NAMALWA (cell line): ENCODE results near the gene CACNA2D1.
"Not testable (repeated sequence)": the region's sequence is repeated elsewhere in the genome, so short reads cannot be mapped to it uniquely, and the experiment has no call there.

Experiments used
- DNase-seq: peaks from one replicate; pipeline ENCODE4 v3.0.0-alpha.2; 2015; ENCODE audit warnings: low spot score

Gene CACNA2D1

DNA sequence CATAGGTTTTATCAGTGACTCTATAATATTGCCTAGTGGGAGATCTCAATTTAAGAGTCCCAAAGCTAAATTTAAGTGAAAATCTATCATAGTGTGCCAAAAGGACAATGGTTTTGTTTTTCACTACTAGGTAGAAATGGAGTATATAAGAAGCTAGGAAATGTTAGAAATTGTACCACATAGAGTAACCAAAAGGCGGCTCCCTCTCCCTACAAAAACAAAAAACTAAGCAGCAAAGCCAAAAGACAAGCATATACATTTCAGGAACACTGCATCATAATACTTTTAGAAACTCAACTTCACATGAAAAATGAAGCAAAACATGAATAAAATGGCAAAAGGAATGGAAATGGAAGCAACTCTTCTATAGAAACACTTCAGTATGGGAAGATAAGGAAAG lies 271.6 kb downstream of the CACNA2D1 start:
- DNase-seq = peak; percentile 59

DNA sequence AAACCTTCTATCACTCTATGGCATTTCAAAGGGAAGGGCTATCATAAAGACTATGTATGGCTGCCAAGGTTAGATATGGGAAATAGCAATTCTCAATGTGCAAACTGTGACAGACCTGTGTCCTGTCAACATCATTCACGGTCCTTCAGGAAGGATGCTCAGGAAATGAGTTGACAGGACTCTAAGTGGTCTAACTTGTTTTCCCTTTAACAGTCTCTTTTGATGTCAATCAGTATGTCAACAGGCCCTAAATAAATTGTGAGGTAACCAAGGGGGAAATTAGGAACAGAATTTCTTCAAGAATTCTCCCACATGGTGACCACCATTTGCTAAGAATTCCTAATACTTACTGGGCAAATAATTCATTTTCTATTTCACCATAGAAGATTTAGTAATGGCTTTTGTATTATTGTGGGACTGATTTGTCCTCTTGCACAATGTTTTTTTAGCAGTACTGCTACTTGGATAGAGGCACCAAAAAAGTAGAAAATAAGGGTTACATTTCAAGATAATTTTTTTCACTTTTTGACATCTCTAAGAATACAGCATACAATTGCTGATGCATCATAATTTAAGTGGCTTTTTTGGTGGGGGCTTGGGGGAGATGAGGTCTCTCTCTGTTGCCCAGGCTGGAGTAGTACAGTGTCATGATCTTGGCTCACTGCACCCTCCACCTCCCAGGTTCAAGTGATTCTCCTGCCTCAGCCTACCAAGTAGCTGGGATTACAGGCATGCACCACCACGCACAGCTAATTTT lies 275.8 kb downstream of the CACNA2D1 start:
- DNase-seq = no peak

DNA sequence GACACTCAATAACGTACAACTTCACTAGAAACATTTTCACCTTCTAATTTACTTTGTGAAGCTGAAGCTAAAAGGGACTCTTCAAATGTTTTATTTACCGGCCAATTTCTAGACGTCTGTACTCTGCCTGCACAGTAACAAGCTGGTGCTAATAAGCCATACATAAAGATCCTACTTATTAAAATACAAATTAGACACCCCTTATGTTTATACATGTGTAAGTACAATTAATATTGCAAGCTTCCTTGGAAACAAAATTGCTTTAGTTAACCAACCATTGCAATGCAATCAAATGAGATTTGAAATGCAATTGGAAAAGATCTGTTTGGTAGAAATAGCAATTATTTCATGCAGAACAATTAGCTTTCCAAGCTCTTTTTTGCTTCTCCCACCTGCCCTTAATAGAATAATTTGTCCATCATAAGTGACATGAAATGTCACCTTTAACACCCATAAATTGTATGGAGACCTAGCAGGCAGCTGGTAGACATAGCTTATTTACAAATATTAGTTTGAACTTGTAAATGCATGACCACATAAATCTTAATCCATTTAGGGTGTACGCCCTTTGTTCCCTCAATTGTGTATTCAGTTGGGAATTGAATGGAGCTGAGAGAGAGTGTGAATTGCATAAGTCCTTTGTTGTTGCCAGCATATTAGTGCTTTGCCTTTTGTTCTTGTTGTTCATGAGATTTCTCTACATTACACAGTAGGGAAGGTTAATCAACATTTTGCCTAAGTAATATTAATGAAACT lies 277.1 kb downstream of the CACNA2D1 start:
- DNase-seq = no peak

DNA sequence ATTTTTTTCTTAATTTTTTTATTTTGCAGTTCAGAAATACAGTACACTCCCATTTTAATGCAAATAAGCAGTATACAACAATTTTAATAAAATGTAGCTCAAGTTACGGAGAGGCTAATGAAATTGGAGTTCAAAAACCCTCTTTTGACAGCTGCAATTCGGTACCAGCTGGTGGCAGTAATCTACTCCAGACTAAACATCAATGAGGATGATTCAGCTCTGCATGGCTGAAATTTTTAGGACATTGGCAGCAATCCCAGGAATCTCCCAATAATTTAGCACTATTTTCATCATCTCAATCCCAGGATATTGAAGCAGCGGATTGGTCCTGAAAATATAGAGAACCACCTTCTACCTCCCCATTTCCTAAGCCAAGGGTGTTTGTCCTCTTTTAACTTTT lies 278.8 kb downstream of the CACNA2D1 start:
- DNase-seq = no peak

DNA sequence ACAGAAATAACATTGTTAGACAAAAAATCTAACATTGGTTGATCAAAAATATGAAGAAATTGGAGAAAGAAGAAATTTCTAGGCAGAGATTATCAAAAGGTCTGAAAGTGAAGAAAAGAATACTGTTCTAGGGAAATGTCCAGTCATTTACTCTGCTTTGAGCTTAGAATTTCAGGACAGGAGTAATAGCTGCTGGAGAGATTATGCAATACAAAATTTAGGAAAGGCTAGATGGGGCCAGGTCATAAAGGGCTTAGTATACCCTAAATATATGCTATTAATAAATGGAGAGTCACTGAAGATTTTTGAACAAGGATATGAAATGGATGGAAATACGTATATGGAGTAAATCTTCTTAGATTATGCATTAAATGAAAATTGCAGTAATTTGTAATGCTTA lies 279.2 kb downstream of the CACNA2D1 start:
- DNase-seq = no peak

DNA sequence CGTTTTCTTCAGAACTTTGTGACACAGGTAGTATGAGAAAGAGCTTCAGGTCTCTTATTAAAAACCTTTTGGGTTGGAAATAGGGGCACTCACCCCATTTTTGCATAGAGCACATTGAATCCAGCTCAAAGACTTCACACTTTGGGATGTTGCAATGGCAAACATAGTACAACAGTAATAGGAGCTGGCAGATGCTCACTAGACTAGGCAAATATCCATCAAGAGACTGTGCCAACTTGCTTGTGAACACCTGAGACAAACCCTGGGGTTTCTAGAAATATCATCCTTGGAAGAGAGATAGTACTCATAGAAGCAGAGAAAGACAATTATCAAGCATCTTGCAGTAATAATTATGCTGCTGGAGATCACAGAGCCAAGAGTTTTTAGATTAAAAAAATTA lies 280.0 kb downstream of the CACNA2D1 start:
- no peak for DNase-seq

DNA sequence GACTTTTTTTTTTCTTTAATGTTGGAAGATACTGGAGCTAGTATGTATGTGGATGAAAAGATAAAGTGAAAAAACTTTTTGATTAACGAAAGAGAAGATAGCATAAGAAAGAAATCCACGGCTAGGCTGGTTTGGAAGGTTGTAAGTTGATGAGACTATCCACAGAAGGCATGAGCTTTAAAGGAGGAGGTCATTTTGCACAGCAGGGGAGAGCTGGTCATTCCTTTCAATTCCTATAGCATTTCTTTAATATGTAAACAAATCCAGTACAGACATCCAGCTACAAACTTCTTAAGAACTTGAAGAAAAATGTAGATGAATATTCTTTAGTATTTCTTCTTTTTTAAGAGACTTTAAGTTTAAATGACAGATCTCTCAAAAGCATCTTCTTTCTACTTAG lies 281.3 kb downstream of the CACNA2D1 start:
- DNase-seq = no peak

DNA sequence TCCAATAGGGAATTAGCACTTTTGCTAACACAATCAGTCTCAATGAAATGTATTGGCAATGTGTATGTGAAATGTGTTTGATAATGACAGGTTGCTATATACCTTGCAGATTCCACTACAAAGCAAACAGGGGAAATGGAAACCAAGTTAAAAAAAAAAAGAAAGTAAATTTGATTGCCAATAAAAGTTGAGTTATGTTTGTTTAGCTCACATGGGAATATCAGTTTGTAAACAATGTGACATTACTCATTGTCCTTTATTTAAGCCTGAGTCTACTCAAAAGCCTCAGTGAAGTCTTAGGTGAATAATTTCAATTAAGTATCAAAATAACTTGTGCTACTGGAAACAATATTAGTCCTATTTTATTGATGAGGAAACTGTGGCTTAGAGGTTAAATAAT lies 285.2 kb downstream of the CACNA2D1 start:
- no peak for DNase-seq

DNA sequence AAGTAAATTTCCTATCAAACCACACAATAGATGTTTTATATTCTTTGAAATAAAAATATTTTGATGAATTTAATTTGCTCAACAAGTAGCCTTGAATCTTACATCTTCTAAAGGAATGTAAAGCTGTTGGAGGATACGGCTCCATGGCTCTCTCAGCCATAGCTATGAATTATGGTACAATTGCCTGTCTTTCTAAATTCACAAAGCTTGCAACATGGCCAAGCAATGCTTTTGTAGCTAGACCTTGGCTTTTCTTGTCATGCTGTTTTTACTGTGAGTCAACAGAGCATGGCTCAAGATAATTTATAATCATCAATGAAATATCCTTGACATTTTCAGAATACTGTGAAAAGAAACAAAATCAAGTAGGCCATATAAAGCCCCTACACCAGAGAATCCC lies 286.7 kb downstream of the CACNA2D1 start:
- DNase-seq = no peak

DNA sequence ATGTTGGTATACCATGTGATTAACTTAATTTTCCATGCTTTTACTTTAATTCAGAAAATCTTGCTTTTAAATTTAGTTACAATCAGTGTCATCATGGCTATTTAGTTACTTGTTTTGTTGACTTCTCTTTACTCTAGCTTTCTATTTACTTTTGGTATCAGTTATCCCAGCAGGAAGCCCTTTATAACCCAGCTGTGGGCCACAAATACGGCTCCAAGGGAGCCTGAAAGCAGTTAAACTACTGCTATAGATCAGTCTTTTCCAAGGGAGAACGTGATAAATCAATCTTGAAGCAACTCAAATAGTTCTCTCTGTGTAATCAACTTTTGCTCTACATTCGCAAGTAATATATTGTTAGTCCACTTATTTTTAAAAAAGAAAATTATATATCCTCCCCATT lies 287.4 kb downstream of the CACNA2D1 start:
- no peak for DNase-seq

DNA sequence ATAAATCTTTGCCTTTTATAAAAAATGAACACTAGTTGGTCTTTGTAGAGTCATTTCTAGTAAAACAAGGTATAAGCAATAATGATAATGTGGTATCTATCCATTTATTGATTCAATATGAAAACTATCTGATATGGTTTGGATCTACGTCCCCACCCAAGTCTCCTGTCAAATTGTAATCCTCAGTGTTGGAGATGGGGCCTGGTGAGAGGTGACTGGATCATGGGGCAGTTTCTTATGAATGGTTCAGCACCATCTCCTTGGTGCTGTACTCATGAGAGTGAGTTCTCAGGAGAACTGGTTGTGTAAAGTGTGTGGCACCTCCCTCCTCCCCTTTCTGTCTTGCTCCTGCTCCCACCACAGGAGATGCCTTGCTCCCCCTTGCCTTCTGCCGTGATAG lies 288.8 kb downstream of the CACNA2D1 start:
- DNase-seq = no peak

DNA sequence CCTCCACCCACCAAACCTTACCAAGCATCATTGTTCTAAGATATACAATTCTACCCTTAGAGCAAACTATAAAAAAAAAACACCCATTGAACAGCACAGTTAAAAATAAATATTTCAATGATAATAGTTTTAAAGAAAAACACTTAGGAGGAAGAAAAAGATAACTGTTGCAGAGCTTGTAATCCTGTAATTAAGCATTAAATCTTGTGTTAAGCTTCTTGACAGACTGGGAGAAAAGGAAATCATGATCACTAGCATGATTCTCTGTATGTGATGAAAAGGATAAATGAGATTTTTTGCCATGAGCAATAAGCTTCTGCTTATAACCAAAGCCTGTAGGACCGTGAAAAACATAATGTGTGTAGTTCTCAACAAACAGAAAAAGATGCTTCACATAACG lies 289.8 kb downstream of the CACNA2D1 start:
- no peak for DNase-seq

DNA sequence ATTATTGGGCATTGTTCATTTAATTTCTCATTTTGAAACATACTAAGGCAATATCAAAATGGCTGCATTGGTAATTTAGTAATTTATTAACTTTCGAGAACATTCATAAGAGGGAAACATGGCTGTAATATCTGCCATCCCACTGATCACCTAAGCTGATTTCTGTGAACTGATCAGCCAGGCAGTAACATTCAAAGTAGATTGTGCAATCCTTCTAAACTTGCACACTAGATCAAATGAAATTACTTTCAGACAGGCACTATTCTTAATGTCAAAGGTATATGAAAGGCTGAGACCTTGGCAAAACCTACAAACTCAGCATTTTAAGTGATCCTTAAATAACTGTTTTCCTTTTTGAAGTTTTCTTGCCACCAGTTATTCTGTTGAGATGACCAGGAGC lies 290.7 kb downstream of the CACNA2D1 start:
- DNase-seq = no peak

DNA sequence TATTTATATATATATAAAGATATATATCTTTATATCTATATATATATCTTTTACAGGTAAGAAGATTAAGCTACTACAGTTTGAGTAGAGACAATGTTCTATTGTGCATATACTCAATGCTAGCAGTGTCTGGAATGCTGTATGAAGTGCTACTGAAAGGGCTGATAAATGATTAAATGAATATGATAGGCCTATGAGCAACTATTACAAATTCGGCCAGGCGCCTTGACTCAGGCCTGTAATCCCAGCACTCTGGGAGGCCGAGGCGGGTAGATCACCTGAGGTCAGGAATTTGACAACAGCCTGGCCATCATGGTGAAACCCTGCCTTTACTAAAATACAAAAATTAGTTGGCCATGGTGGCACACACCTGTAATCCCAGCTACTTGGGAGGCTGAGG lies 297.1 kb downstream of the CACNA2D1 start:
- no peak for DNase-seq

DNA sequence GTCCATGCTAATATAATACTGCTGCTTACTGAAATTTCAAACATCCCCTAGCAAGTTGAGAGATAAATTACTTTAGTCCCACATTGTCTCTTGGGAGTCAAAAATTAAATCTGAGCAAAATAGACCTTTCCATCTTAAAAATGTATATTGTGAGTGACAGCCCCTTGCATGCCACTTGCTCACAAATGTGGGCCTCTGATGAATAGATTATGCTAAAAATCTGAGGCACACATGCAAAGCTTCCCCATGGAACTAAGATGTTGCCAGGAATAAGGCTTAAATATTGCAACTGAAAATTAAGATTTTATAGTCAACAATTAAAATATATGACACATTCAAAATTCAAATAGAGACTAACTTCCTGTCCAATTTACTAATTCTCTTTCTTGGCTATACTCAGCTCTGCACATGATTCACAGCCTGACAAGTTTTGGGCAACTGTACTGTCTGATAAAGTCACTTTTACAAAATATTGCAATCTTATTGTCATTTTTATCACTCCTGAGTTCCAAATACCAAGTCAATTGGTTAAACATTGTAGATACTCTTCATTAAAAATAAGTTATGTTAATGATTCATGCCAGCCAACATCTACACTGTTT lies 301.2 kb downstream of the CACNA2D1 start:
- no peak for DNase-seq

DNA sequence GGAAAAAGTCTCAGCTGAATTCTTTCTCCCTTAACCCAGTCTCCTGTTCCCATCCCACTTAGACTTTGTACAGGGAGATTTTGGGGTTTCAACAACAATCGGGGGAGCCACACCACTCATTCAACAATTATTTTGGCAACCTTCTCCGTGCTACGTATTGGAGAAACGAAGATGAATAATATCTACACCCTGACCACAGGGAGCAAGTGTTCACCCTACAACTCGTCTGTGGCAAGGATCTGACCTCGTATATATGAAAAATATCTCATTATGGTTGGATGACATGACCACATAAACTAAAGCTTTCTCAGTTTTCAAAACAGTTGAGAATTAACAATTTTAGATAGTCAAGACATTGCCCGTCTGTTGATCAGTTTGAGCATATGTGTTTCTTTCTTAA lies 302.1 kb downstream of the CACNA2D1 start:
- DNase-seq = no peak

DNA sequence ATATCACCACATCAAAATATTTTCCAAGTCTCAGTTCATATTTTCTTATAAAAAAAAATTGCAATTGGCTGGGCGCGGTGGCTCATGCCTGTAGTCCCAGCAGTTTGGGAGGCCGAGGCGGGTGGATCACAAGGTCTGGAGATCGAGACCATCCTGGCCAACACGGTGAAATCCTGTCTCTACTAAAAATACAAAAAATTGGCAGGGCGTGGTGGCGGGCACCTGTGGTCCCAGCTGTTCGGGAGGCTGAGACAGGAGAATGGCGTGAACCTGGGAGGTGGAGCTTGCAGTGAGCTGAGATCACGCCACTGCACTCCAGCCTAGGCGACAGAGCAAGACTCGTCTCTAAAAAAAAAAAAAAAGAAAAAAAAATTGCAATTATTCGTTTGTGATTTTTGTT lies 303.0 kb downstream of the CACNA2D1 start:
- DNase-seq = not testable (repeated sequence)

DNA sequence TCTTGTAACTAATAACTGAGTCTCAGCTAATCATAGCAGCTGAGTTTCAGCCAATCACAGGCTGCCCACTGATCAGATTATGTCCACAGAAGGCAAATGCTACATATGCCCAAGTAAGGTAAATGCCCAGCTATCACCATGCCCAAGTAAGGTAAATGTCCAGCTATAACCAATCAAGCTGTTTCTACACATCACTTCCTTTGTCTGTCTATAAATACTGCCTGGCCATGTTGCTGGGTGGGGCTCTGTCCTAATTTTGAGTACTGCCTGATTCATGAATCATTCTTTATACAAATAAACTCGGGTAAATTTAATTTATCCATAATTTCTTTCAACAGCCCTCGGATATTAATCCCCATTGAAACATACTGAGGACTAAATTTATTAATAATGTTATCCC lies 312.4 kb downstream of the CACNA2D1 start:
- DNase-seq = no peak

DNA sequence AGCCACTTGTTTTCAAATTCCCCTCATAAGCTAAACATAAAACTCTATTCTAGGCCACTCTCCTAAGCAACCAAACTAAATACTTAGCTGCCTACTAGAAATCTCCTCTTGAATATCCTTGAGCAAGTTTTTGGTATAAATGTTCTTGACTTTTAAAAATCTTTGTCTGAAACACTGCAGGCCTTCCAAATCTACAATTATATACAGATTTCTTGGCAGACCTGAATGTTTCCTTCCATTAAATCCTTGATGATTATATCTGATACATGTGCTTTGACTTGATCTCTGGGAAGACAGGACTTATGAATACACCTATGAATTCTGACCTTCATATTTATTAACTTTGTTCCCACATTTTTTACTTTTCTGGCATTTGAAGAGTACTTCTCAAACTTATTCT lies 314.5 kb downstream of the CACNA2D1 start:
- no peak for DNase-seq

DNA sequence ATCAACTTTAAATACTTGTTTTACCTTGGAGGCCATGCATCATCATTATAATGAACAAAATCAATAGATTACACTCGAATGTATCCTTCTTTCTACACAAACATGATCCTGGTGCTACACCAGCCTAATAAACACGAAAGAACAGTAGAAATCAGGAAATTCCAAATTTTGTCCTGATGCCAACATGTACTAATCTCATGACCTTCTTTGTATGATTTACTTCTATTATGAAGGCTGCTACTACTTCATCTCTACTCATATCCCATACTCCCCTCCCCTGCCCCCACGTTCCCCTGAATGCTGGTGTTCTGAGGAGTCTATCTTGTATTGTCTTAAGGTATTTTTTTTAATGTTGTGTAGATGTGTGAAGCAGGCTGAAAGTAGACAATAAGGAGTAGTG lies 315.0 kb downstream of the CACNA2D1 start:
- DNase-seq = no peak

DNA sequence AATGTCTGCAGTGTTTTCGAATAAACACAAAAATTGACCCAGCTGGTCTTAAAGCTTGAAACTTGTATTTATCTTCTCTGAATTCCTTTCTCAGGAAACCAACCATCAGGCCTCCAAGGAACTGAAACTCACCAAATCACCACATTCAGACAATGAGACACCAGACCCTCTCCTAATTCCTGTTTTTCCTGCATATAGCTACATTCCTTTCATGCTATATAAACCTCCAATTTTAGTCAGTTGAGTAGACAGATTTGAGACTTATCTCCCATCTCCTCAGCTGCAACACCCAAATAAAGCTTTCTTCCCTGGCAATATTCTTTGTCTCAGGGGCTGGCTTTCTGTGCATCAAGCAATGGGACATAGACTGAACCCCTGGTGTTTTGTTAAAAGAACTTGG lies 317.0 kb downstream of the CACNA2D1 start:
- no peak for DNase-seq

DNA sequence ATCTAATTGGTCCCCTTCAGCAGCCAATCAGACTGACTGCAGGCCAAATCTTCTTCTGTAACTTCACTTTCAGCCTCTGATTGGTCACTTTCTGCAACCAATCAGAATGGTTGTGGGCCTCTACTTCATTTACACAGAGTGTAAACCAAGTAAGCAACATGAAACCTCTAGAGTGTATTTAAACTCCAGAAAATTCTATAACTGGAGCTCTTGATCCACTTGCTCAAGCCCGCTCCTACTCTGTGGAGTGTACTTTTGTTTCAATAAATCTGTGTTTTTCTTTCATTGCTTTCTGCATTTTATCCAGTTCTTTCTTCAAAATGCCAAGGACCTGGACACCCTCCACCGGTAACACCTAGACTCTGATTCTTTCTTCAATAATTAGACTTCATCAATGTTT lies 319.1 kb downstream of the CACNA2D1 start:
- peak; percentile 25 for DNase-seq

DNA sequence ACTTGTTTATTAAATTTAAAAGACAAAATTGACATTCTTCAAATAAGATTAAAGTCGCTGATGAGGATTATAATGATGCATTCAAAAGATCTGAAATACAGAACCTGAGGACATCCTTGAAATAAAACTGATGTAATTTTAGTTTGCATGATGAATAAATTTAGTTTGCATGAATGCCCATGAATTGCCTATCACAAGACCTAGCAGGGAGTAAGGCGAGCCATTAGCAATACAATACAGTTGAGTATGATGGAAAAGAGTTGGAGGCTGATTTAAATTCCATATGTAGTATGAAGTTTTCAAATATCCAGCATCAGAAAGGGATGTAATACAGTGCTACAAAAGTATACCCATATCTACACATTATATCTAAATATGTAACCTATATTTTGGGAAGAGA lies 321.3 kb downstream of the CACNA2D1 start:
- no peak for DNase-seq
